DOHH2 (cell line): ENCODE measurements around the gene MEIS3.

Experiments used
- H3F3A ChIP-seq: fragments of 200-600 bp; sonication (generic), shearing (Covaris generic); 2 replicates; pipeline ENCODE4 v1.6.0; 2016; ENCODE audit warnings: antibody characterized with exemption, mild to moderate bottlenecking; ENCODE audit not compliant: control insufficient read depth, insufficient read depth
- H3K27ac ChIP-seq: fragments of 200-600 bp; sonication (generic); 2 replicates; pipeline ENCODE4 v1.5.1; 2014; ENCODE audit warnings: low read depth, mild to moderate bottlenecking, low read length, moderate library complexity
- H3K27me3 ChIP-seq: fragments of 200-600 bp; sonication (generic); 2 replicates; pipeline ENCODE4 v1.6.1; 2014; ENCODE audit warnings: mild to moderate bottlenecking, low read length, mixed read lengths; ENCODE audit not compliant: control insufficient read depth
- H3K36me3 ChIP-seq: fragments of 200-600 bp; sonication (generic); 2 replicates; pipeline ENCODE4 v1.6.1; 2014; ENCODE audit warnings: mild to moderate bottlenecking, low read length, moderate library complexity, mixed read lengths; ENCODE audit not compliant: control insufficient read depth
- H3K4me1 ChIP-seq: fragments of 200-600 bp; sonication (generic); 2 replicates; pipeline ENCODE4 v1.6.1; 2014; ENCODE audit warnings: mild to moderate bottlenecking, low read length, mixed read lengths; ENCODE audit not compliant: control insufficient read depth
- H3K4me2 ChIP-seq: fragments of 200-600 bp; sonication (generic); 2 replicates; pipeline ENCODE4 v1.6.0; 2014; ENCODE audit warnings: mild to moderate bottlenecking, low read length, moderate library complexity
- H3K4me3 ChIP-seq: fragments of 200-600 bp; sonication (generic); 2 replicates; pipeline ENCODE4 v1.5.1; 2014; ENCODE audit warnings: mild to moderate bottlenecking, low read length, mixed read lengths
- H3K79me2 ChIP-seq: fragments of 200-600 bp; sonication (generic); 2 replicates; pipeline ENCODE4 v1.6.1; 2014; ENCODE audit warnings: mild to moderate bottlenecking, low read length, mixed read lengths; ENCODE audit not compliant: control insufficient read depth
- H3K9me2 ChIP-seq: fragments of 200-600 bp; sonication (generic); replicated peaks from 2 replicates; pipeline ENCODE4 v1.6.1; 2014; ENCODE audit warnings: mild to moderate bottlenecking, low read length, mixed read lengths; ENCODE audit not compliant: control insufficient read depth
- H3K9me3 ChIP-seq: fragments of 200-600 bp; sonication (generic); 2 replicates; pipeline ENCODE4 v1.6.1; 2014; ENCODE audit warnings: antibody characterized with exemption, low read length, mixed read lengths; ENCODE audit not compliant: control insufficient read depth, insufficient read depth
- H4K20me1 ChIP-seq: fragments of 200-600 bp; sonication (generic); 2 replicates; pipeline ENCODE4 v1.6.0; 2014; ENCODE audit warnings: low read depth, mild to moderate bottlenecking, antibody characterized with exemption, low read length, moderate library complexity; ENCODE audit not compliant: control insufficient read depth, insufficient read depth
- EZH2phosphoT487 ChIP-seq: fragments of 200-600 bp; sonication (generic); IDR thresholded peaks from 2 replicates; pipeline ENCODE4 v1.6.1; 2017; ENCODE audit warnings: borderline replicate concordance, mild to moderate bottlenecking, antibody characterized with exemption, low read length, moderate library complexity, mixed read lengths
- TF ChIP-seq, protein P1 (sequence below): fragments of 200-600 bp; sonication (generic); IDR thresholded peaks from one replicate; pipeline ENCODE4 v1.5.1; 2014; ENCODE audit warnings: antibody characterized with exemption, mild to moderate bottlenecking, low read depth, low read length; ENCODE audit not compliant: poor library complexity, severe bottlenecking

MEIS3 gene

DNA sequence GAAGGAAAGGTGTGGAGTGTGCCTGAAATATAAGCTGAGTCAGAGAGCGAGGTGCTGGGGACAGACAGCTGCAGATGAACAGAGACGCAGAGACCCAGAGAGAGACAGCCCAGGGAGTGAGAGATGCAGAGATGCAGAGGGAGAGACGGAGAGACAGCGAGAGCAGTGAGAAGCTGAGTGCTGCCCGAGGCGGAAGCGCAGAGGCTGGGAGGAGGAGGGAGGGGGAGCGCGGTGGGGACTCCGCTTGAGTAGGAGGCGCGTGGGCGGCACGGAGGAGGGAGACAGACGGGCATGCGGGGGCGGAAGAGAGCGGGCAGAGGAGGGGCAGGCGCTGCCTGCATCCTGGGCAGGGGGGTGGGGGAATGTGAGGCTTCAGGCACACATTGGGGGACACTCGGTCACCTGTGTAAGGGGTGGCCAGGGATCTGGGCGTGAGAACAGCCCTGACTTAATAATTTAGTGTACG lies 26.6 kb upstream of the MEIS3 start:
- H3K9me3 ChIP-seq = no peaks in the 10 kb centered on the region
- no peak overlapping the region for H3K27ac ChIP-seq
- 0 out of 2 replicates have a peak, but pooled peaks cover 4% of the 10 kb centered on the region for H3F3A ChIP-seq
- peak overlapping the region; percentile 46 for H3K4me2 ChIP-seq
- H3K4me3 ChIP-seq = peak overlapping the region; percentile 34
- TF ChIP-seq EZH2phosphoT487 = no peak
- TF ChIP-seq, protein P1, sequence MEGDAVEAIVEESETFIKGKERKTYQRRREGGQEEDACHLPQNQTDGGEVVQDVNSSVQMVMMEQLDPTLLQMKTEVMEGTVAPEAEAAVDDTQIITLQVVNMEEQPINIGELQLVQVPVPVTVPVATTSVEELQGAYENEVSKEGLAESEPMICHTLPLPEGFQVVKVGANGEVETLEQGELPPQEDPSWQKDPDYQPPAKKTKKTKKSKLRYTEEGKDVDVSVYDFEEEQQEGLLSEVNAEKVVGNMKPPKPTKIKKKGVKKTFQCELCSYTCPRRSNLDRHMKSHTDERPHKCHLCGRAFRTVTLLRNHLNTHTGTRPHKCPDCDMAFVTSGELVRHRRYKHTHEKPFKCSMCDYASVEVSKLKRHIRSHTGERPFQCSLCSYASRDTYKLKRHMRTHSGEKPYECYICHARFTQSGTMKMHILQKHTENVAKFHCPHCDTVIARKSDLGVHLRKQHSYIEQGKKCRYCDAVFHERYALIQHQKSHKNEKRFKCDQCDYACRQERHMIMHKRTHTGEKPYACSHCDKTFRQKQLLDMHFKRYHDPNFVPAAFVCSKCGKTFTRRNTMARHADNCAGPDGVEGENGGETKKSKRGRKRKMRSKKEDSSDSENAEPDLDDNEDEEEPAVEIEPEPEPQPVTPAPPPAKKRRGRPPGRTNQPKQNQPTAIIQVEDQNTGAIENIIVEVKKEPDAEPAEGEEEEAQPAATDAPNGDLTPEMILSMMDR = no peak
- H4K20me1 ChIP-seq = no peaks in the 10 kb centered on the region
- H3K4me1 ChIP-seq = peaks cover 24% of the 10 kb centered on the region
- no peaks in the 10 kb centered on the region for H3K9me2 ChIP-seq
- H3K36me3 ChIP-seq = no peaks in the 10 kb centered on the region
- H3K27me3 ChIP-seq = peaks cover 19% of the 10 kb centered on the region
- no peaks in the 10 kb centered on the region for H3K79me2 ChIP-seq

GRCh38 chr19:47445527-47445926 lies 26.2 kb upstream of the MEIS3 start:
- Histone ChIP-seq H3K9me2 (no peaks in the 10 kb centered on the region), H3K27ac (no peak overlapping the region), H3K4me2 (peak overlapping the region; percentile 46), H3F3A (0 out of 2 replicates have a peak, but pooled peaks cover 4% of the 10 kb centered on the region), H3K4me1 (peaks cover 24% of the 10 kb centered on the region), H3K36me3 (no peaks in the 10 kb centered on the region), H3K79me2 (no peaks in the 10 kb centered on the region), H3K27me3 (peaks cover 21% of the 10 kb centered on the region), H4K20me1 (no peaks in the 10 kb centered on the region), H3K4me3 (peak overlapping the region; percentile 34), H3K9me3 (no peaks in the 10 kb centered on the region)
- no peak for TF ChIP-seq EZH2phosphoT487
- TF ChIP-seq, protein P1 = no peak

GRCh38 chr19:47444388-47444821 lies 25.1 kb upstream of the MEIS3 start:
- H3K27ac ChIP-seq = no peak overlapping the region
- peaks cover 24% of the 10 kb centered on the region for H3K4me1 ChIP-seq
- TF ChIP-seq, protein P1 = no peak
- TF ChIP-seq EZH2phosphoT487 = no peak
- no peaks in the 10 kb centered on the region for H3K36me3 ChIP-seq
- no peaks in the 10 kb centered on the region for H3K9me2 ChIP-seq
- peaks cover 25% of the 10 kb centered on the region for H3K27me3 ChIP-seq
- H3F3A ChIP-seq = 0 out of 2 replicates have a peak, but pooled peaks cover 4% of the 10 kb centered on the region
- no peaks in the 10 kb centered on the region for H3K79me2 ChIP-seq
- H4K20me1 ChIP-seq = no peaks in the 10 kb centered on the region
- no peak overlapping the region for H3K4me3 ChIP-seq
- H3K9me3 ChIP-seq = no peaks in the 10 kb centered on the region
- peak overlapping the region; percentile 18; the same call in 1 of the 2 replicates for H3K4me2 ChIP-seq
